ENCODE measurements around the gene UBL3. TPM values are rescaled to one million over a fixed set of nuclear protein-coding genes. Genes with fewer than 3 reads are reported as not detected.

UBL3 gene
- total and polyA plus RNA-seq, 2 of the 8 experiments (the other 6 are each of a cell fraction or from before 2014, with no cell fraction given): 5.3 to 16.1 TPM

DNA sequence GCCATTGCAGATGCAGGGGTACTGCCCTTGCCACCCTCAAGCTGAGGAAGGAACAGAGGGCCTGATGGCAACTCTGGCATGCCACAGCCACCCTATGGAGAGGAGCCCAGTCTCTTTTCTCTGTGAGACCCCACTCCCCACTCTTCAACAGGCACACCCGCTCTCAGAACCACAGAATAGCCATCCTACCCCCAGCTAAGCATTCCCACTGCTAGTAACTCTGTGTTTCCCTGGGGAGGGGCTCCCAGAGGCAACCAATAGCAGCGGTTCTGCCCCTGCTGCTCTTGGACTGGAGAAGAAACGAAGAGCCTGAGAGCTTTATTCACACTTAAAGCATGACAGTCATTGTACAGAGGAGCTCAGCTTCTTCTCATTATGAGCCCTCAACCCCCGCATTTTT lies 49.3 kb downstream of the UBL3 start (continued):
- TF ChIP-seq, protein P1, sequence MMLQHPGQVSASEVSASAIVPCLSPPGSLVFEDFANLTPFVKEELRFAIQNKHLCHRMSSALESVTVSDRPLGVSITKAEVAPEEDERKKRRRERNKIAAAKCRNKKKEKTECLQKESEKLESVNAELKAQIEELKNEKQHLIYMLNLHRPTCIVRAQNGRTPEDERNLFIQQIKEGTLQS (IDR thresholded peaks at IDR 0.05; ENCODE audit: insufficient read depth, low read depth, low read length): no peak
